Measurements from ENCODE around the gene THEM4.
"Not testable (repeated sequence)": the region's sequence is repeated elsewhere in the genome, so short reads cannot be mapped to it uniquely, and the experiment has no call there.

Gene THEM4

GRCh38 chr1:151935154-151935553 lies 25.8 kb upstream of the THEM4 start:
- in situ Hi-C loops (cut with HindIII; ENCODE audit: low sequenced_read_pairs) = no loop called here

GRCh38 chr1:151934048-151934493 lies 24.8 kb upstream of the THEM4 start:
- in situ Hi-C loops (cut with HindIII; ENCODE audit: low sequenced_read_pairs) = no loop called here

GRCh38 chr1:151924691-151925587 lies 15.6 kb upstream of the THEM4 start:
- in situ Hi-C loops (cut with HindIII; ENCODE audit: low sequenced_read_pairs) = loop anchor here (5.0 kb wide), 1 partner anchor 87 kb away; no protein-coding TSS in a partner anchor

DNA sequence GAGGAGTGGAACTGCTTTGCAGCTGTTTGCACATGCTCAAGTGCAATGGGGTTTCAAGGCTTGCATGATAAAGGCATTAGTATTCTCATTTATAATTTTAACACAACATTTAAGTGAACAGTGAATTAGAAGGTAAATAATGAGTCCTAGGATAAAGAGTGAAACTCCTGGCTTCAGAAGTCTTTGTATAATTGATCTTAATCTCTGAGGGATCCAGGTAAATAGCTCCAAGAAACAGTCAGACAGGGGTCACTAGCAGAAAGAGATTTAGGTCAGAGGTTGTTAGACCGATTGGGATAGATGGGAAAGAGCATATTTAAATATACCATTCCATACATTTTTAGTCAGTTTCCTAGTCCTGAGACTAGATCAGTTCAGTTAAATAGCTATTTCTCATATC lies 14.1 kb upstream of the THEM4 start:
- in situ Hi-C loops (cut with HindIII; ENCODE audit: low sequenced_read_pairs) = loop anchor here (5.0 kb wide), 1 partner anchor 89 kb away; no protein-coding TSS in a partner anchor

- in situ Hi-C loops (cut with HindIII; ENCODE audit: low sequenced_read_pairs) = loop anchor here (5.0 kb wide), 1 partner anchor 92 kb away; no protein-coding TSS in a partner anchor
Measured at GRCh38 chr1:151920149-151920548, 10.8 kb upstream of the THEM4 start.

GRCh38 chr1:151918819-151919610 lies 9.7 kb upstream of the THEM4 start:
- in situ Hi-C loops (cut with HindIII; ENCODE audit: low sequenced_read_pairs) = no loop called here

- in situ Hi-C loops (cut with HindIII; ENCODE audit: low sequenced_read_pairs) = no loop called here
Measured at GRCh38 chr1:151918156-151918555, 8.8 kb upstream of the THEM4 start.

- in situ Hi-C loops (cut with HindIII; ENCODE audit: low sequenced_read_pairs) = no loop called here
Measured at GRCh38 chr1:151916726-151917370, 7.5 kb upstream of the THEM4 start.

DNA sequence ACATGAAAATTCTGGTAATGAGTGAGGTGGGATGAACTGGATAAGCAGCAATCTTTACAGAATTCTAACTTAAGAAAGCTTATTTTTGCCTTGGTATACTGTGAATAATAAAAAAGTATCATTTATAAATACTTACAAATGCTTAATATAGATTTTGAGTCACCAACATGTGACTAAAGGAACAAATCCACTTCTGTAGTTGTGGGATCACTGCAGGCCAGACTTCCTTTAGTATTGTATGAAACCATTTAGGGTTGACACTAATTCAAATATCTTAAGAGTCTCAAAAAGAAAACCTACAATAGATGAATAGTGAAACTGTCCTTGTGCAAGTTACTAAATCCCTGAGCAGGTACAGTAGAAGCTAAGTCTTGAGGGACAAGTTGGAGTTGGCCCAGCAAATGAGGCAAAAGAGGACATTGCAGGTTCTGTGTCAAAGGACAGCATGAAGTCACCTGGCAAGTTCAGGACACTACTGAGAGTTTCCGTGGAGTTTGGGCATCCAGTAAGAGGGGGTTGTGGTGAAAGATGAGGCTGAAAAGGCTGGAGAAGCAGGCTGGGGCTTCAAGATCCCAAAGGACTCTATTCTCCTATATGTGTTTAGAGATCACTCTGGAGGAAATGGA lies 5.9 kb upstream of the THEM4 start:
- in situ Hi-C loops (cut with HindIII; ENCODE audit: low sequenced_read_pairs) = no loop called here

DNA sequence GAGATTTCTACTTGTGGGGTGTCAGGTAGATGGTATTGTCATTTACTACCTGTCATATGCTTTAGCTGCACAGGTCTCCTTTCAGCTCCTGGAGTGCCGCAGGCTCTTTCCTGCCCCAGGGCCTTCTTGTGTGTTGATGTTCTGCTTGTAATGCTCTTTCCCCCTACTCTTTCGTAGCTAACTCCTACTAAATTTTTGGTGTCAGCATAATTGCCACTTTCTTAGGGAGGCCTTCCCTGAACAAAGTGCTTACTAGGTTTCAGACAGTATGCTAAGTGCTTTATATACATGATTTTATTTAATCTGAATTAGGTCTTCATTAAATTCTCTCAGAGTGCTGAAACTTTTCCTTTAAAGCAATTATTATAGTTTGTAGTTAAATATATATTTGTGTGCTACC lies 4.8 kb upstream of the THEM4 start:
- in situ Hi-C loops (cut with HindIII; ENCODE audit: low sequenced_read_pairs) = no loop called here

DNA sequence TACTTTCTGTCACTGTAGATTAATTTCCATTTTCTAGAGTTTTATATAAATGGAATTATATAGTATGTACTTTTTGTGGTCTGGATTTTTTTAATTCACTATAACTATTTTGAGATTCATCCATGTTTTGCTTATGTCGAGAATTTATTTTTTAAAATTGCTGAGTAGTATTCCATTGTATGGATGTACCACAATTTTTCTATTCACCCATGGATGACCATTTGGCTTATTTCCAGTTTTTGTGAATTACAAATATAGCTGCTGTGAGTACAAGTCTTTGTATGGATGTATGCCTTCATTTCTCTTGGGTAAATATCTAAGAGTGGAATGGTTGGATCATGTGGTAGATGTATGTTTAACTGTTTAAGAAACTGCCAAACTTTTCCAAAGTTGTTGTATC lies 3.7 kb upstream of the THEM4 start:
- in situ Hi-C loops (cut with HindIII; ENCODE audit: low sequenced_read_pairs) = no loop called here

DNA sequence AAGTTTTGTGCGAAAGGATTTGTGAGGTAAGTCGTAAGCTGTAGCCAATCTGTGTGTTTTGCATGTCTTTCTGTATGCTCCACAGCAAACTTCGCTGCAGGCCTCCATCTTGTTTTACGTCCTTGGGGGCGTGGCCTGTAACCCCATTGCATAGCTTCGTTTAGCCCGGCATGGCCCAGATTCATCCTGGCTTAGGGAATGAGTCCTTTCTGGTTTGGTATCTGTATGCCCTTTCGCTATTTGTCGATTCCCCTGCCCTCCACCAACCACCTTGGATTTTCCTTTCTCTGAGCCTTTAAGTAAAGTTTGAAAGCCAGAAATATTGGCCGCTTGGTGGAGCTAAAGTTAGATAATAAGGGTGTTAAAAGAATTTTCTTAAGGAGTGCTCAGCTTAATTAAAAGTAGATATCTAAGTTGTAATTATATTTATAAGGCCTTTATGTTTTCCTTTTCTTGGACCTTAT lies 1.1 kb downstream of the THEM4 start:
- in situ Hi-C loops (cut with HindIII; ENCODE audit: low sequenced_read_pairs) = no loop called here

- in situ Hi-C loops (cut with HindIII; ENCODE audit: low sequenced_read_pairs) = no loop called here
Measured at GRCh38 chr1:151907363-151908139, 1.8 kb downstream of the THEM4 start.

- in situ Hi-C loops (cut with HindIII; ENCODE audit: low sequenced_read_pairs) = not testable (repeated sequence)
Measured at GRCh38 chr1:151906324-151906645, 3.0 kb downstream of the THEM4 start.

DNA sequence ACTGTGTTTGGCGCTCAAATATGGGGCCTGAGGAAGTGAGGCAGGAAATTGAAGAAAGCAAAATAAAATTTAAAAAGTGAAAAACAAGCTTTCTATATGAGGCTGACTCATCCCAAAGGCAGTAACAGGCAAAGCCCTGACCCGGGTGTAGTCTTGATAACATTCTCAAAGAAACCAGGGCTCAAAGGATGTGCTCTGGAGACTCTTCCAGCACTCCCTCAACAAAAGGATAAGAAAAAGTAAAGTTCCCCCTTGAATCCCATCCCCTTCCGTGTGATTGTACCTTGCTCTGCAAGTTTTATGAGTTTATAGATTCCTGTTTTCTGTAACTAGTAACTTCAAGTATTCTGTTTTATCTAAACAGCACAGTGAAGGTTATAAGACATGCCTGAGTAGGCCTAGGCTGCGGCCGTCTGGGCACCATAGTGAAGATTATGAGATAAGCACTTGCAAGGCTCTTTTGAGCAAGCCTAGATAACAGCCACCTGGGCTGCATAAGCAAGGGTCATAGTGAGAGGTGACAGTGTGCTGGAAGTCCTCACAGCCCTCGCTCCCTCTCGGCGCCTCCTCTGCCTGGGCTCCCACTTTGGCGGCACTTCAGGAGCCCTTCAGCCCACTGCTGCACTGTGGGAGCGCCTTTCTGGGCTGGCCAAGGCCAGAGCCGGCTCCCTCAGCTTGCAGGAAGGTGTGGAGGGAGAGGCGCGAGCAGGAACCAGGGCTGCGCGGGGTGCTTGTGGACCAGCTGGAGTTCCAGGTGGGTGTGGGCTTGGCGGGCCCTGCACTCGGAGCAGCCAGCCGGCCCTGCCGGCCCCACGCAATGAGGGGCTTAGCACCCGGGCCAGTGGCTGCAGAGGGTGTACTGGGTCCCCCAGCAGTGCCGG lies 3.6 kb downstream of the THEM4 start:
- in situ Hi-C loops (cut with HindIII; ENCODE audit: low sequenced_read_pairs) = not testable (repeated sequence)

- in situ Hi-C loops (cut with HindIII; ENCODE audit: low sequenced_read_pairs) = no loop called here
Measured at GRCh38 chr1:151905070-151905442, 4.3 kb downstream of the THEM4 start.

GRCh38 chr1:151902858-151903257 lies 6.5 kb downstream of the THEM4 start:
- in situ Hi-C loops (cut with HindIII; ENCODE audit: low sequenced_read_pairs) = no loop called here

- in situ Hi-C loops (cut with HindIII; ENCODE audit: low sequenced_read_pairs) = not testable (repeated sequence)
Measured at GRCh38 chr1:151900804-151901203, 8.5 kb downstream of the THEM4 start.

DNA sequence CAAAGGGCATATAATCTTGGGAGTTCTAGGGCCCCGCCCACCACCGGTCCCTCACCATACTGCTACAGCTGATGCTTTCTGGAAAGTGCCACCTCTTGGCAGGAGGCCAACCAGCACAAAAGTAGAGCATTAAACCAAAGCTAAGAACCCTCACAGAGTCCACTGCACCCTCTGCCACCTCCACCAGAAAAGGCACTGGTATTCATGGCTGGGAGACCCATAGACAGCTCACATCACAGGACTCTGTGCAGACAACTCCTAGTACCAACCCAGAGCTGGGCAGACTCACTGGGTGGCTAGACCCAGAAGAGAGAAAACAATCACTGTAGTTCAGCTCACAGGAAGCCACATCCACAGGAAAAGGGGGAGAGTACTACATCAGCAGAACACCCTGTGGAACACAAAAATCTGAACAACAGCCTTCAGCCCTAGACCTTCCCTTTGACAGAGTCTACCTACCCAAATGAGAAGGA lies 10.8 kb downstream of the THEM4 start:
- in situ Hi-C loops (cut with HindIII; ENCODE audit: low sequenced_read_pairs) = no loop called here
